HG02798 (cell line): ENCODE data around the gene STUB1.
"Not testable (repeated sequence)": the region's sequence is repeated elsewhere in the genome, so short reads cannot be mapped to it uniquely, and the experiment has no call there.

Experiments
- ATAC-seq: cut with Tn5 transposase; IDR thresholded peaks from one replicate; pipeline ENCODE4 v1.9.1; 2021; ENCODE audit warnings: mild to moderate bottlenecking; ENCODE audit not compliant: unreplicated experiment, poor library complexity

Gene STUB1

GRCh38 chr16:677316-678190 is 2.7 kb upstream of the STUB1 start:
- ATAC-seq = no peak

DNA sequence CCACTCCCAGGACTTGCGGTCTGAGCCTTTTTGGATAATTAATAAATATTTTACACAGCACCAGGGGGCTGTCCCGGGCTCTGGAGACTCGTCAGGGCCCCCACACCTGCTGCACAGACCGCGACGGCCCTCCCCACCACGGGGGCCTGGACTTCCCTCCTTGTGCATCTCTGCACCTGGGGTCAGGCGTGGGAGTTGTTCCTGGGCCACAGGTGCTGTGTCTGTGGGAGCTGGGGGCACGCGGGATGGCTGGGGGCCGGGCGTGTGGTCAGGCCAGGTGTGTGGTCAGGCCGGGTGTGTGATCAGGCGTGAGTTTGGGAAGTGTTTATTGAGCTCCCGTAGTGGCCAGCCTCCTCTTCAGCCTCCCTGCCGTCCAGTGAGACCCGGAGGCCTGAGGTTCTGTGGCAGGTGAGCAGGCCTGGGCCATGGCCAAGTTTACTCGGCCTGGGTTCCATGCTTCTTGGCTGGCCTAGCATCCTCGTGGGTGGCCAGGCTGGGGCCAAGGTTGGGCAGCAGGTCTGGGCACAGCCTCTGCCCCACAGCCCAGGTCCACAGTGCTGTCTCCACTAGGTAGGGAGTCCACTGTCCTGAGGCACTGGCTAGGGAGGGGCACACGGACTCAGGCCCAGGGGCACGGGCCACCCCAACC is 1.9 kb upstream of the STUB1 start:
- ATAC-seq = no peak

DNA sequence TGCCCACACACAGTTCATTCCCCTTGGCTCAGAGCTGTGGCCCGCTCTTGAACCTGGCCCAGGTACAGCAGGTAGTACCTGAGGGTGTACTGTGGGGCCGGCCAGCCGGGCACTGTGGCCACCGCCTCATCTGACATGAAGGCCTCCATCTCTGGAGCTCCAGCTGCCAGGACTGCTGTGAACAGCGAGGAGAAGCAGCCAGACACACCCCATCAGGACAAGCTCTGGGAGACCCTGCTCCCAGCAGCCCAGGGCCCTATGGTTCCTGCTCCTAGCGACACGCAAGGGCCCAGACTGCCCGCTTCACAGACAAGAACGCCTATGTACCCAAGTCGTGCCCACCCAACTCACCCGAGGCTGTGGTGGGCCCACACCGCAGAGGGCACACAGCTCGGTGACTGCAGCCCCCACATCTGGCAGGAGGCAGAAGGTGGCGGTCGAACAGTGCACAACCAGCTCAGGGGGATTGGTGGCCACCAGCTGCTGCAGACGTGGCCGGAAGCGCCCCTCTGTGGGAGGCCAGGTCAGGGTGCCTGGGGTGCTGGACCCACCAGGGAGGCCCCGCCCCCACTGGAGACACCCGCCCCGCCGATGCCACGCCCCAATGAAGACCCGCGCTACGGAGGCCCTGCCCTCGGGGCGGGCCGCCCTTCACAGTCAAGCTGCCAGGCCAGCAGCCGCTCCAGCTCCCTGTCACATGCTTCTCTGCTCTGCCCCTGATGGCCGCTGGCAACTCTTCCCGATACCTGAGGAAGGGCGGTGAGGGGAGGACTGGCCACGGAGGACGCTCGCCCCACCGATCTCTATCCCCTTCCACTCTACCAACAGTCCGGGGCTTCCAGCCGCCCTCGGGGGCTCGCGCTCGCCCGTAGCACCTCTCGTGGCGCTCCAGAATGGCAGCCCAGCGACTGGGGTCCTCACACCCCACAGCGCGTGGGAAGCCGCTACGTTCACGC is 1.1 kb upstream of the STUB1 start:
- ATAC-seq = no peak

DNA sequence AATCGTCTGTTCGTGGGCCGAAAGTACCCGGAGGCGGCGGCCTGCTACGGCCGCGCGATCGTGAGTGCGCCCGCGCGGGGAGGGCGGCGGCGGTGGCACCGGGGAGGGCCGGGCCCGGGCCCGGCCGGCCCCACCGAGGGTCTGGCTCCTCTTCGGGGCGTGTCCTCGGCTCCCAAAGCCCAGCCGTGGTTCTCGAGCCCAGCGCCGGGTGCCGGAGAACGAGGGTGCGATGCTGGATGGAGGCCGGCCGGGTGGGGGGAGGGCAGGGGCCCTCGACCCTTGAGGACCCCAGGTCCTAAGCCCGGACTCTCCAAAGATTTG is 375 bp downstream of the STUB1 start:
- ATAC-seq = no peak

DNA sequence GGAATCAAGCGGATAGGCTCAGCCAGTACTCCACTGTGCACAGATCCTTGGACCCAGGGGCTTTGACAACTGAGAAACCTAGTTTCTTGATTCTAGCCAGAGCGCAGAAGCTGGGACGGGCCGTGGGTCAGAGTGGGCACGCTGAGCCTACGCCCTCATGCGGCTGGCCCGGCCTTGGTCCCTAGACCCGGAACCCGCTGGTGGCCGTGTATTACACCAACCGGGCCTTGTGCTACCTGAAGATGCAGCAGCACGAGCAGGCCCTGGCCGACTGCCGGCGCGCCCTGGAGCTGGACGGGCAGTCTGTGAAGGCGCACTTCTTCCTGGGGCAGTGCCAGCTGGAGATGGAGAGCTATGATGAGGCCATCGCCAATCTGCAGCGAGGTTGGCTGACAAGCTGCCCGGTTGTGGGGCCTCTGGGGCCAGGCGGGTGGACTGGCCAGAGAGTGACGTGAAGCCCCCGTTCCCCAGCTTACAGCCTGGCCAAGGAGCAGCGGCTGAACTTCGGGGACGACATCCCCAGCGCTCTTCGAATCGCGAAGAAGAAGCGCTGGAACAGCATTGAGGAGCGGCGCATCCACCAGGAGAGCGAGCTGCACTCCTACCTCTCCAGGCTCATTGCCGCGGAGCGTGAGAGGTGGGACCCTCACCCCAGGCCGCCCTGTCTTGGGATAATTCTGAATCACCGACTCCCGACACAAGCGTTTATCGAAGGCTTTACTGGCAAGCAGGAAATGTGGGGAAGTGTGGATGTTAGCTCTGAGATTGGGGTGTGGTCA is 946 bp downstream of the STUB1 start:
- ATAC-seq = no peak

GRCh38 chr16:681746-682427 is 1.7 kb downstream of the STUB1 start:
- no peak for ATAC-seq

GRCh38 chr16:682493-683395 is 2.5 kb downstream of the STUB1 start:
- no peak for ATAC-seq

DNA sequence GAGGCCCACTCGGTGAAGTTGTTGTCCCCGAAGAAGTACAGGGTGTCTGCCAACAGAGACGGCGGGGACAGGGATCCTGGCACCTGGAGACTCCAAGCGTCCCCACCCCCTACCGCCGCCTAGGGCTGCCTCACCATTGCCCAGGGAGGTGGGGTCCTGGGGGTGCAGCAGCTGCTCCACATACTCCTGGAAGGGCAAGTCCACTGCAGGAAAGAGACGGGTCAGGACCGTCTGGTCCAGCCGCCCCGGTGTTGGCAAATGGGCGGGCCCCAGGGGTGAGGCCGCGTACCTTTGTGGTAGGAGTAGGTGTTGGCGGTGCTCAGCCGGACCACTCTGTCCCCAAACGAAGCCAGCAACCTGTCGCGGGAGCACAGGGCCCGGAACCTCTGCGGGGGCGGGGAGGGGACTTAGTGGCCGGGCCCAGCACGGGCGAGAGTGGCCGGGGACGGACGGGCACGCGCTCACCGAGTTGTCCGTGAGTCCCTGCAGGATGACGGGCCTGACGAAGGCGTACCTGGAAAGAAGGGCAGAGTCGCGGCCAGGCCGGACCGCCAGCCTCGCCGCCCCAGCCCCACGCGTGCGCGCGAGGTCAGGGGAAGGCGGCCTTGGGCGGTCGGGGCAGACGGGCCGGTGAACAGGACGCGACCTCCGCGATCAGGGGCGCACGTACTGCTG is 3.3 kb downstream of the STUB1 start:
- ATAC-seq = no peak

DNA sequence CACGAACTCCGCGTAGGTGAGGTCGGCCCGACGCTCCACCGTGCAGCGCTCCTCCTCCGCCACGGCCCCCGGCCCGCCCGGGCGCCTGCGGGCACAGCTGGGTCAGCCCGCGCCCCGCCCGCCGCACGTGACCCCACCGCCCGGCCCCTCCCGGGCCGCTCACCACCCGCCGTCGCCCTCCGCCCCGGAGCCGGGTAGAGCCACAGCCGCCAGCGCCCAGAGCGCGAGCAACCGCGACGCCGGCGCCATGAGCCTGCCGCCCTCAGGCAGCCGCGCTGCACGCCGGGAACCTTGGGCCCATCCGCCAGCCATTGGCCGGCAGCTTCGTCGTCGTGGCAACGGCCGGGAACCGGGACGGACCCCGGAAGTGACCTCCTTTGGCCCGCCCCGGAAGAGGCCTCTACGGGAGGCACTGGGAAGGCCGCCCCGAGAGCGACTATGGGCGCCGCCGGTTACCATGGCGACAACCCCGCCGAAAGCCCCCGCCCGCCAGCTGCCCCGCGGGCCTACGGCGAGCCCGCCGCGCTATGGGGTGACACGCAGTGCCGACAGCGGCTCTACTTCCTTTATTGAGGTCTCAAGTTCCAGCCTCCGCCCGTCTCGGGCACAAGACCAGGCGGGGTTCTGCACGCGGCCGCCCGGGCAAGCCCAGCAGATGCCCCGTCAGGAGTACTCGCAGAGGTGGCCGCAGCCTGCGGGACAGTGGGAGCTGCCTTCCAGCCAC is 4.0 kb downstream of the STUB1 start, which contains the start of gene JMJD8:
Gene JMJD8, minus strand, starts transcription at position 264 of the 724 bp plus-strand sequence. Its CDS starts 15 bp downstream, at position 249.
- peak; percentile 75 for ATAC-seq

- ATAC-seq = no peak
Observed at GRCh38 chr16:684961-685696, 4.9 kb downstream of the STUB1 start.

GRCh38 chr16:685967-686366 is 5.8 kb downstream of the STUB1 start:
- ATAC-seq = no peak

DNA sequence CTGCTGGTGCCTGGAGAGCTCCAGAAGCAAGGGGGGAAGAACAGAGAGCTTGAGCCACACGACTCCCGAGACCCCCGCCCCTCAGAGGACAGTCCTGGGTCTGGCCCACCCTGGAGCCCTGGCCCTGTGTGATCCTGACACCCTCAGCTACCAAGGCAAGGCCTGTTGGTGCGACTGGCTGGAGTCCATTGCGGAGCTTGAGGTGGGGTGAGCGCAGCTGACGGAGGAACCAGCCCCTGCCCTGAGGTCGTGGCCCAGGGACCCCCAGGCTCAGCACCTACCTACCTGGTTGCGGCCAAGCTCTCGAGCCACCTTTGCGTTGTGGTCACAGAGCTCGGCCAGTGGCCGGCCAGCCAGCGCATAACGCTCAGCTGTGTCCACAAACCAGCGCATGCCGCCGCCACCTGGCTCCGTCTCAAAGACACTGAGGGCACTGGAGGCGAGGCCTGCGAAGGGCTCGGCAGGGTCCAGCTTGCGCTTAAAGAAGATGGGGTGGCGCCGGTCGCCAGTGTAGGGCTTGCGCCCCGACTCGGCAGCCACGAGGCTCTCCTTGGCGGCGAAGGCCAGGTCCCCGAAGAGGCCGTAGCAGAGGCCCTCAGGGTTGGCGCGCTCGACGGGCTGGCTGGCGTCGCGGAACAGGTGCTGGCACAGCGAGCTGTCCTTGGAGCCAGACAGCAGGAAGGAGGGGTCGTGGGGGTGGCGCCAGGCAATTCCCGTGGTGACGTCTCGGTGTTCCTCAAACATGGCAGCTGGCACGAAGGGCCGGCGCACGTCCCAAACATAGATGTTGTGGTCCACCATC is 6.5 kb downstream of the STUB1 start:
- no peak for ATAC-seq

DNA sequence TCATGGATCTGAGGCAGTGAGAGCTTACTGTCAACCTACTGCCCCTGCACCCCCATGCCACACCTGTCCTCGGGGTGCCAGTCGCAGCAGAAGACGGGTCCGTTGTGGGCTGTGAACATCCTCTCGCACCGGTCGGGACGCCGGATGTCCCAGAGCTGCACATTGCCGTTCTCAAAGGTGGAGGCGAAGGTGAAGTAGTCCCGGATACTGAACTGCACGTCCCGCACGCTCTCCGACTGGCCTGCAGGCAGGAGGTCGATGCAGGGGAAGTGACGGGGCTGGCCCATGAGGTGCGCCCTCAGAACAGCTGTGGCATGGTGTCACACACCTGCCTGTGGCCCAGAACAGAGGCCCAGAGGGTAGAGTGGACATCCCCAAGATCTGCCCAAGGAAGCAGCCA is 7.3 kb downstream of the STUB1 start:
- ATAC-seq = no peak

GRCh38 chr16:689175-689897 is 9.1 kb downstream of the STUB1 start:
- no peak for ATAC-seq

DNA sequence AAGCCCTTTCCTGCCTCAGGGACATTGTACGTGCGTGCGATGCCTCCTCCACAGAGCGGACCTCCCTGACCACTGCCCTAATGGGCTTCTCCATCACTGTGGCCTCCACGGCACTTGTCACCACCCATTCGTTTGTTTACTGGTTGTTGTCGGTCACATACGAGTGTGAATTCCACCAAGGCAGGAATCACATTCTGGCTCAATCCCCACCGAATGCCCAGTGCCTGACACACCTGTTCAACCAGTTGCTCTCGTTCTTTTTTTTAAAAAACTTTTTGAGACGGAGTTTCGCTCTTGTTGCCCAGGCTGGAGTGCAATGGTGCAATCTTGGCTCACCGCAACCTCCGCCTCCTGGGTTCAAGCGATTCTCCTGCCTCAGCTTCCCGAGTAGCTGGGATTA is 11.0 kb downstream of the STUB1 start:
- ATAC-seq = not testable (repeated sequence)
